HepG2 (cell line): ENCODE data around the gene HDAC8. TPM values are rescaled to one million over a fixed set of nuclear protein-coding genes. Genes with fewer than 3 reads are reported as not detected.
A peak's percentile ranks its signal among the peaks of the same experiment; 100 is the strongest.

Source experiments
- ATAC-seq: fragments of 200-7000 bp; cut with Tn5 transposase; 3 replicates; pipeline ENCODE4 v1.9.1; 2020; ENCODE audit warnings: mild to moderate bottlenecking, moderate library complexity
- BruUV-seq: library from RNA; stranded (reverse); fragments of 400-500 nt; replicated peaks from 2 replicates; lab custom pipeline; 2021; lab: Mats Ljungman, UMichigan
- CTCF ChIA-PET: fragments of 300-600 bp; formaldehyde crosslinking; extraction: SDS; loops from one replicate; lab custom pipeline; 2021; ENCODE audit warnings: low total read pairs, inconsistent platforms, low intra/inter-chr PET ratio; lab: Yijun Ruan, JAX
- POLR2A ChIA-PET: fragments of 350-600 bp; sonication (Branson Sonifier 250); formaldehyde crosslinking; loops from one replicate; lab custom pipeline; 2020; ENCODE audit warnings: antibody characterized with exemption, inconsistent platforms; lab: Yijun Ruan, JAX
- DNase-seq: peaks from one replicate; pipeline ENCODE4 v3.0.0-alpha.2; 2015; ENCODE audit warnings: low spot score
- FAIRE-seq: peaks from 3 replicates; lab custom pipeline; 2011; peaks lifted over from hg19 to GRCh38; lab: Jason Lieb, UNC
- H2AFZ ChIP-seq: one replicate; pipeline ENCODE4 v1.6.1; 2011; ENCODE audit warnings: low read length, inconsistent platforms
- H3K27ac ChIP-seq: fragments of 300-600 bp; 3 replicates; pipeline ENCODE4 v1.8.0; 2011; ENCODE audit warnings: mixed run types, mild to moderate bottlenecking, mixed read lengths, low read length, inconsistent platforms; ENCODE audit not compliant: insufficient read depth; ENCODE audit errors: extremely low read length
- H3K27me3 ChIP-seq, 2 experiments: fragments of 200-600 bp in 1 of 2; 2 replicates in 1 of 2; 3 replicates in 1 of 2; pipeline versions ENCODE4 v1.6.0 to v1.8.0; 2011; ENCODE audit warnings: low read length in 2 of 2, mild to moderate bottlenecking in 2 of 2, moderate library complexity in 2 of 2, inconsistent platforms in 1 of 2; ENCODE audit not compliant: insufficient read depth in 2 of 2, control insufficient read depth in 1 of 2
- H3K36me3 ChIP-seq, 2 experiments: fragments of 200-600 bp in 1 of 2; replicated peaks in 1 of 2; 2 replicates in 1 of 2; 3 replicates in 1 of 2; pipeline versions ENCODE4 v1.5.1 to v1.8.0; 2011; ENCODE audit warnings: low read length in 2 of 2, inconsistent platforms in 1 of 2; ENCODE audit not compliant: insufficient read depth in 2 of 2, control insufficient read depth in 1 of 2
- H3K4me1 ChIP-seq: 2 replicates; pipeline ENCODE4 v1.5.1; 2012; ENCODE audit warnings: low read length, inconsistent platforms; ENCODE audit not compliant: insufficient read depth
- H3K4me2 ChIP-seq: 2 replicates; pipeline ENCODE4 v1.6.0; 2011; ENCODE audit warnings: low read depth, low read length, inconsistent platforms
- H3K4me3 ChIP-seq, 3 experiments: fragments of 200-600 bp in 1 of 3; sonication (generic), shearing (Covaris generic) in 1 of 3; replicated peaks in 1 of 3; 2 replicates each; pipeline ENCODE4 v1.5.1; 2011 to 2016; ENCODE audit warnings: low read length in 3 of 3, inconsistent platforms in 2 of 3, low read depth in 2 of 3, mild to moderate bottlenecking in 2 of 3, control low read depth in 1 of 3, mixed read lengths in 1 of 3; ENCODE audit not compliant: insufficient read depth in 1 of 3
- H3K79me2 ChIP-seq: one replicate; pipeline ENCODE4 v1.6.1; 2011; ENCODE audit warnings: low read length, inconsistent platforms; ENCODE audit not compliant: insufficient read depth
- H3K9ac ChIP-seq: 2 replicates; pipeline ENCODE4 v1.6.0; 2011; ENCODE audit warnings: mild to moderate bottlenecking, low read depth, low read length, inconsistent platforms; ENCODE audit not compliant: insufficient read depth
- H3K9me3 ChIP-seq: 2 replicates; pipeline ENCODE4 v1.5.1; 2012; ENCODE audit warnings: mild to moderate bottlenecking, low read length
- H4K20me1 ChIP-seq: 2 replicates; pipeline ENCODE4 v1.6.0; 2011; ENCODE audit warnings: inconsistent platforms, mild to moderate bottlenecking, low read length, moderate library complexity; ENCODE audit not compliant: insufficient read depth
- ARHGAP35 ChIP-seq: sonication (generic); formaldehyde crosslinking; IDR thresholded peaks from 2 replicates; pipeline ENCODE4 v1.9.0; 2022; ENCODE audit warnings: mild to moderate bottlenecking, inconsistent platforms, moderate library complexity, missing genetic modification reagents, borderline replicate concordance
- BHLHE40 ChIP-seq: IDR thresholded peaks from 2 replicates; pipeline ENCODE4 v1.6.1; 2011; ENCODE audit warnings: low read length, improper control_type of control experiment
- CENPT ChIP-seq: sonication (generic); formaldehyde crosslinking; IDR thresholded peaks from 2 replicates; pipeline ENCODE4 v1.8.0; 2022; ENCODE audit warnings: low read depth, mild to moderate bottlenecking, moderate library complexity, missing genetic modification reagents
- HNF4G ChIP-seq, 2 experiments: sonication (generic) in 1 of 2; formaldehyde crosslinking in 1 of 2; IDR thresholded peaks; 2 replicates each; pipeline versions ENCODE4 v1.4.0 to v1.6.1; 2011 to 2020; ENCODE audit warnings: borderline replicate concordance in 2 of 2, low read depth in 2 of 2, mild to moderate bottlenecking in 2 of 2, low read length in 1 of 2, missing genetic modification reagents in 1 of 2, moderate library complexity in 1 of 2
- HNRNPL ChIP-seq: fragments of 200-400 bp; formaldehyde crosslinking; IDR thresholded peaks from 2 replicates; pipeline ENCODE4 v1.6.1; 2017; ENCODE audit warnings: mild to moderate bottlenecking, low read depth, low read length
- HNRNPLL ChIP-seq: fragments of 200-400 bp; formaldehyde crosslinking; IDR thresholded peaks from 2 replicates; pipeline ENCODE4 v1.6.1; 2017; ENCODE audit warnings: mild to moderate bottlenecking, low read depth, low read length; ENCODE audit not compliant: poor library complexity, severe bottlenecking
- KLF15 ChIP-seq: sonication (generic); formaldehyde crosslinking; IDR thresholded peaks from 2 replicates; pipeline ENCODE4 v1.8.1; 2023; ENCODE audit warnings: borderline replicate concordance, mild to moderate bottlenecking, inconsistent platforms, missing genetic modification reagents, mixed read lengths
- NCOA2 ChIP-seq: sonication (generic); formaldehyde crosslinking; IDR thresholded peaks from 2 replicates; pipeline ENCODE4 v1.8.0; 2022; ENCODE audit warnings: inconsistent platforms
- RORA ChIP-seq: sonication (generic); formaldehyde crosslinking; IDR thresholded peaks from 2 replicates; pipeline ENCODE4 v1.5.0; 2020; ENCODE audit warnings: mild to moderate bottlenecking, missing genetic modification reagents, moderate library complexity
- SMYD3 ChIP-seq: sonication (generic); formaldehyde crosslinking; IDR thresholded peaks from 2 replicates; pipeline ENCODE4 v1.8.1; 2023; ENCODE audit warnings: mild to moderate bottlenecking, missing genetic modification reagents
- STAG1 ChIP-seq: sonication (generic); formaldehyde crosslinking; IDR thresholded peaks from 2 replicates; pipeline ENCODE4 v1.4.0; 2020; ENCODE audit warnings: missing genetic modification reagents
- TCF12 ChIP-seq, 2 experiments: fragments of 450-650 bp in 1 of 2; sonication (generic) in 1 of 2; formaldehyde crosslinking in 1 of 2; IDR thresholded peaks; 2 replicates each; pipeline versions ENCODE4 v1.6.1 to v1.8.0; 2017 to 2022; ENCODE audit warnings: antibody characterized with exemption in 1 of 2, mild to moderate bottlenecking in 1 of 2, missing genetic modification reagents in 1 of 2, moderate library complexity in 1 of 2
- U2AF1 ChIP-seq: fragments of 200-400 bp; formaldehyde crosslinking; optimal IDR thresholded peaks from 2 replicates; pipeline ENCODE3; 2017; ENCODE audit warnings: mild to moderate bottlenecking, low read depth, low read length
- ZBTB8A ChIP-seq: sonication (generic); formaldehyde crosslinking; IDR thresholded peaks from 2 replicates; pipeline ENCODE4 v1.4.0; 2020; ENCODE audit warnings: mild to moderate bottlenecking, low read depth, missing genetic modification reagents, borderline replicate concordance
- ZFP82 ChIP-seq: sonication (generic); formaldehyde crosslinking; IDR thresholded peaks from 2 replicates; pipeline ENCODE4 v1.5.1; 2020; ENCODE audit warnings: mild to moderate bottlenecking, missing genetic modification reagents, borderline replicate concordance
- ZNF543 ChIP-seq: sonication (generic); formaldehyde crosslinking; IDR thresholded peaks from 2 replicates; pipeline ENCODE4 v1.4.0; 2020; ENCODE audit warnings: mild to moderate bottlenecking, missing genetic modification reagents
- ZNF616 ChIP-seq: sonication (generic); formaldehyde crosslinking; IDR thresholded peaks from 2 replicates; pipeline ENCODE4 v1.5.0; 2020; ENCODE audit warnings: low read depth, mild to moderate bottlenecking, missing genetic modification reagents
- ZNF749 ChIP-seq: sonication (generic); formaldehyde crosslinking; IDR thresholded peaks from 2 replicates; pipeline ENCODE4 v1.8.0; 2022; ENCODE audit warnings: mild to moderate bottlenecking, missing genetic modification reagents, moderate library complexity, borderline replicate concordance
- ZNF75D ChIP-seq: sonication (generic); formaldehyde crosslinking; IDR thresholded peaks from 2 replicates; pipeline ENCODE4 v1.8.1; 2023; ENCODE audit warnings: missing genetic modification reagents, mild to moderate bottlenecking, borderline replicate concordance
- ZNF772 ChIP-seq: sonication (generic); formaldehyde crosslinking; IDR thresholded peaks from 2 replicates; pipeline ENCODE4 v1.5.0; 2020; ENCODE audit warnings: mild to moderate bottlenecking, missing genetic modification reagents
- WGBS: methylation state at CpG from one replicate; pipeline ENCODE4 v1.1.6; 2017; ENCODE audit warnings: low lambda C conversion rate; 5-methylcytosine and 5-hydroxymethylcytosine counted together
- in situ Hi-C: cut with HindIII; loops from 2 replicates; pipeline ENCODE4 v1.10.0; 2017; ENCODE audit warnings: low pct_unique_long_range_greater_than_20kb; ENCODE audit not compliant: extremely low pct_ligation_motif_present
- intact Hi-C: fragments of 100-400 bp; cut with micrococcal nuclease; formaldehyde crosslinking; loops from one replicate; pipeline ENCODE4 v1.10.0; 2022; ENCODE audit not compliant: unreplicated experiment
- polyA plus RNA-seq, 8 experiments: library from polyadenylated mRNA; depleted of rRNA in 3 of 8; stranded (reverse) in 7 of 8; unstranded in 1 of 8; fragments of >200 nt; fragmentation: Illumina TruSeq in 4 of 8; extraction: Trizol in 4 of 8; gene quantifications; 2 replicates each; pipeline versions ENCODE4 v1.2.1 to v1.2.3, GENCODE V29; 2011 to 2016; ENCODE audit warnings: low read depth in 4 of 8, missing spikeins in 1 of 8, mixed read lengths in 1 of 8; ENCODE audit not compliant: insufficient read depth in 1 of 8
- total RNA-seq, 5 experiments: library from RNA; depleted of rRNA; stranded (reverse); fragments of >200 nt; fragmentation: Illumina TruSeq; extraction: Trizol; gene quantifications; 2 replicates each; pipeline ENCODE4 v1.2.3, GENCODE V29; 2016; ENCODE audit warnings: low read depth in 1 of 5
- TF ChIP-seq, protein P1 (sequence below): IDR thresholded peaks from 2 replicates; pipeline ENCODE4 v1.6.1; 2018; ENCODE audit warnings: missing genetic modification reagents

HDAC8 gene
- total and polyA plus RNA-seq, 2 of the 13 experiments (the other 11 are each of a cell fraction or from before 2014, with no cell fraction given): 13.7 to 28.6 TPM

DNA sequence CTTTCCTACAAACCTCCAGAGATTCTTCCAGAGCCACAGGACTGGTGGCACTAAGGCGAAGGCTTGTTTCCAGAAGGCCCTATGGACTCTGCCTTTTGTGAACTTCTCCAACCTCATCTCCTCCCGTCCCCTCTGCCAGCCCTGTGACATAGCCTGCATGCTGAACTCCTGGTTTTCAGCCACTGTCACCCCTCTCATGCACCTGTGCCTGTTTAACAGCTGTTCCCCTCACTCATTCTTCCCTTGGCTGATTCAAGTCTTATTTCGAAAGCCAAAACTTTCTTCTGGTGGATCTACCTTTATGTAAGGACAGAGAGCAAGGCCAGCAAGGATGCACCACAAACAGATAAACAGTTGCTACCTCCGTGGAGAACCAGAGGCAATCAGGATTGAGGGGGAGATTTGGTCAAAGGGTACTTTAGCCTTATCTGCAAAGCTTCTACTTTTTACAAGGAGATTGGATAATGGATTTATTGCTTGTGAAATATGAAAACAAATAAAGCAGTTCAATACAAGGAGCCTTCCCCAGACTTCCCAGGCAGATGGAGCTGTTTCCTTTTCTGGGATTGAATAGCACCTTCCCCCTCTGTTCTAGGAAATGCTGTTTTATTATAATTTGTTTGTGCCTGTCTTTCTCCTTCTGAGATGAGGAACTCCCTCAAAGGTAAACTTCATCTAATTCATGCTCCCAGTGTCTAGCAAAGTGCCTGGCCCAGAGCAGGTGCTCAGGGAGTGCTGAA, 272.6 kb downstream of the HDAC8 start (continued):
- TF ChIP-seq RORA (CRISPR knock-in tag) (no peak), HNRNPLL (no peak), ZBTB8A (CRISPR knock-in tag) (no peak)
- TF ChIP-seq, protein P1, sequence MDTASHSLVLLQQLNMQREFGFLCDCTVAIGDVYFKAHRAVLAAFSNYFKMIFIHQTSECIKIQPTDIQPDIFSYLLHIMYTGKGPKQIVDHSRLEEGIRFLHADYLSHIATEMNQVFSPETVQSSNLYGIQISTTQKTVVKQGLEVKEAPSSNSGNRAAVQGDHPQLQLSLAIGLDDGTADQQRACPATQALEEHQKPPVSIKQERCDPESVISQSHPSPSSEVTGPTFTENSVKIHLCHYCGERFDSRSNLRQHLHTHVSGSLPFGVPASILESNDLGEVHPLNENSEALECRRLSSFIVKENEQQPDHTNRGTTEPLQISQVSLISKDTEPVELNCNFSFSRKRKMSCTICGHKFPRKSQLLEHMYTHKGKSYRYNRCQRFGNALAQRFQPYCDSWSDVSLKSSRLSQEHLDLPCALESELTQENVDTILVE (CRISPR knock-in tag): no peak

DNA sequence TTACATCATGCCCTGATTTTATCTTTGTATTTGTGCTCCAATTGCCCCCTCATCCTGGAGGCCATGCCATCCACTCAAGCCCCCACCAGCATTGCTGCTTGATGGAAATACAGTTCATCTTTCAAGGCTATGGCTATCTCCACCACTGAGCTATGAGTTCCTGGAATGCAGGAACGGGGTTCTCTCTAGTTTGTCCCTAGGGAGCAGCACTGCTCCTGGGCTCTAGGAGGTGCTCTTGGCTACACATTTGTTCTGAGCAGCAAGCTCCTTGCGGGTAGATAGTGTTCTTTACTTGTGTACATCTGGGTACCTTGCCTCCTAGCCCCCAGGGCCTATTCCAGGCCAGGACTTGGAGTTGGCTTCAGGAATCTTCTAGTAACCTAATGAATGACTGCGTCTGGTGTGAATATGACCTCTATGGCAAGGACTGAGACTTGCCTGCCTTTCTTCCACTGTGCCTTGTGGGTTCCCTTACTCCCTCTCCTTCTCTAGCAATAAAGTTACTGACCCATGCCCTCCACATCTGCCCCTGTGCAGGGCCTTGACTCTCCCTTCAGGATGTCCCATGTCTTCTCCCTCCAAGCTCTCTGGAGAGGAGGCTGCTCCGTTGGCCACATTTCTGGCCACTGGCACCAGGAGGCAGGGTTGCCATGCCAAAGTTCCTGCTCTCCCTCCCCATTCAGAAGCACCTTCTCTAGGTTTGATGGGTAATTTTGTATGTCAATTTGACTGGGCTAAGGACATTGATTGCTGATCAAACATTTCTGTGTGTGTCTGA, 274.5 kb downstream of the HDAC8 start:
- Histone ChIP-seq H3K27me3 (peaks cover 0 to 11% of the 10 kb centered on the region in 2 experiments; a peak in 3 of 5 replicates), H3K9ac (no peak overlapping the region), H3K4me2 (no peak overlapping the region), H3K27ac (no peak overlapping the region), H2AFZ (no peak overlapping the region), H3K79me2 (no peaks in the 10 kb centered on the region), H3K4me1 (no peaks in the 10 kb centered on the region), H3K9me3 (no peaks in the 10 kb centered on the region), H3K4me3 (no peak overlapping the region), H4K20me1 (no peaks in the 10 kb centered on the region), H3K36me3 (no peaks in the 10 kb centered on the region)
- BruUV-seq: no TSS peak
- ChIA-PET CTCF (interaction anchor here (1.6 kb wide), 1 partner anchor 243 kb away, joined by 6 read pairs; no protein-coding TSS in a partner anchor), POLR2A (no interaction called here)
- 0% methylated on average over 2 of the region's 4 CpGs for WGBS
- in situ Hi-C loops: loop anchor here (25.0 kb wide), 1 partner anchor 414 kb away; the partner anchor contains the start of gene PHKA1
- ATAC-seq (peak; percentile 95), DNase-seq (peak; percentile 16), FAIRE-seq (peak; percentile 80)
- intact Hi-C loops: loop anchor here (1.0 kb wide), 1 partner anchor 242 kb away; no protein-coding TSS in a partner anchor
- TF ChIP-seq STAG1 (CRISPR knock-in tag) (peak; percentile 78), HNRNPL (no peak), BHLHE40 (no peak), ZNF543 (CRISPR knock-in tag) (no peak), HNF4G (IDR thresholded peaks at IDR 0.05; ENCODE audit: borderline replicate concordance, low read depth, low read length) (no peak), HNF4G (CRISPR knock-in tag; IDR thresholded peaks at IDR 0.05; ENCODE audit: borderline replicate concordance, low read depth) (no peak), ZNF616 (no peak), ZNF75D (CRISPR knock-in tag) (no peak), NCOA2 (CRISPR knock-in tag) (no peak), SMYD3 (CRISPR knock-in tag) (no peak), ARHGAP35 (CRISPR knock-in tag) (no peak), KLF15 (CRISPR knock-in tag) (no peak), ZNF772 (no peak), ZNF749 (CRISPR knock-in tag) (no peak), U2AF1 (no peak), ZFP82 (no peak), TCF12 (IDR thresholded peaks at IDR 0.05) (no peak), TCF12 (CRISPR knock-in tag; IDR thresholded peaks at IDR 0.05) (no peak), CENPT (no peak)
